HCT116 (cell line): ENCODE results near the gene TPK1.

Experiments used
- CTCF ChIP-seq, 3 experiments: fragments of 200-600 bp in 1 of 3; sonication (generic) in 1 of 3; IDR thresholded peaks in 2 of 3; conservative IDR thresholded peaks in 1 of 3; 2 replicates each; pipeline ENCODE4 v1.5.1; 2012 to 2017; ENCODE audit warnings: low read depth in 2 of 3, low read length in 2 of 3, antibody characterized with exemption in 1 of 3, borderline replicate concordance in 1 of 3, control low read depth in 1 of 3, mild to moderate bottlenecking in 1 of 3, mixed read lengths in 1 of 3, mixed run types in 1 of 3, moderate library complexity in 1 of 3; ENCODE audit not compliant: insufficient read depth in 1 of 3
- EZH2 ChIP-seq: fragments of 200-600 bp; sonication (generic); IDR thresholded peaks from 2 replicates; pipeline ENCODE4 v1.6.1; 2017; ENCODE audit warnings: antibody characterized with exemption, mixed run types
- JUND ChIP-seq: IDR thresholded peaks from 2 replicates; pipeline ENCODE4 v1.6.1; 2012
- POLR2AphosphoS5 ChIP-seq: IDR thresholded peaks from 2 replicates; pipeline ENCODE4 v1.6.1; 2011; ENCODE audit warnings: mild to moderate bottlenecking, low read depth, low read length, moderate library complexity
- RAD21 ChIP-seq: IDR thresholded peaks from 2 replicates; pipeline ENCODE4 v1.6.1; 2012; ENCODE audit warnings: low read depth, mild to moderate bottlenecking
- ZFX ChIP-seq: fragments of 450-650 bp; IDR thresholded peaks from 2 replicates; pipeline ENCODE4 v1.6.1; 2017

GRCh38 chr7:144818511-144818910 is 17.3 kb downstream of the TPK1 start:
- TF ChIP-seq CTCF (IDR thresholded peaks at IDR 0.05 in 2 of 3, conservative IDR thresholded peaks at IDR 0.05 in 1 of 3; ENCODE audit: borderline replicate concordance in 1 of 3, insufficient read depth in 1 of 3, low read depth in 2 of 3, low read length in 2 of 3) (no peak), RAD21 (no peak), EZH2 (no peak), JUND (no peak), POLR2AphosphoS5 (no peak), ZFX (no peak)
